ENCODE results near the gene FKBP6. TPM values are rescaled to one million over a fixed set of nuclear protein-coding genes. Genes with fewer than 3 reads are reported as not detected.

Gene FKBP6
- total RNA-seq, 2 donors from 2014 or later, result not detected

- TF ChIP-seq CTCF (IDR thresholded peaks at IDR 0.05) (no peak), POLR2A (IDR thresholded peaks at IDR 0.05) (no peak)
- DNase-seq, result no peak
- no peaks in the 10 kb centered on the region for H3K9me3 ChIP-seq
- no peaks in the 10 kb centered on the region for H3K27me3 ChIP-seq
- WGBS, 2 donors, result 96 to 97% methylated on average over 2 to 3 of the region's 3 CpGs
- no peak overlapping the region for H3K4me3 ChIP-seq
- intact Hi-C loops (cut with DNase I), result no loop called here
- no peak overlapping the region for H3K27ac ChIP-seq
- peaks cover 6% of the 10 kb centered on the region for H3K4me1 ChIP-seq
- H3K36me3 ChIP-seq (replicated peaks in 1 of 2; ENCODE audit: insufficient read depth in 1 of 2, low read depth in 2 of 2), result no peaks in the 10 kb centered on the region
- no peak for ATAC-seq
Observed at GRCh38 chr7:73352784-73353183, 24.8 kb downstream of the FKBP6 start.

- Histone ChIP-seq H3K27me3 (no peaks in the 10 kb centered on the region), H3K4me1 (peaks cover 10% of the 10 kb centered on the region), H3K36me3 (replicated peaks in 1 of 2; ENCODE audit: insufficient read depth in 1 of 2, low read depth in 2 of 2) (no peaks in the 10 kb centered on the region), H3K9me3 (no peaks in the 10 kb centered on the region), H3K27ac (no peak overlapping the region), H3K4me3 (no peak overlapping the region)
- intact Hi-C loops (cut with DNase I), result no loop called here
- 91 to 93% methylated on average over 6 of the region's 6 CpGs for WGBS, 2 donors
- TF ChIP-seq POLR2A (IDR thresholded peaks at IDR 0.05), result no peak
- TF ChIP-seq CTCF (IDR thresholded peaks at IDR 0.05), result no peak
- DNase-seq (no peak), ATAC-seq (no peak)
Observed at GRCh38 chr7:73353243-73353642, 25.3 kb downstream of the FKBP6 start.

- Histone ChIP-seq H3K36me3 (replicated peaks in 1 of 2; ENCODE audit: insufficient read depth in 1 of 2, low read depth in 2 of 2) (no peaks in the 10 kb centered on the region), H3K9me3 (no peaks in the 10 kb centered on the region), H3K4me1 (peaks cover 20% of the 10 kb centered on the region), H3K4me3 (no peak overlapping the region), H3K27me3 (no peaks in the 10 kb centered on the region), H3K27ac (no peak overlapping the region)
- 90 to 92% methylated on average over 9 of the region's 9 CpGs for WGBS, 2 donors
- no peak for ATAC-seq
- no peak for DNase-seq
- no peak for TF ChIP-seq POLR2A (IDR thresholded peaks at IDR 0.05)
- no peak for TF ChIP-seq CTCF (IDR thresholded peaks at IDR 0.05)
- intact Hi-C loops (cut with DNase I), result no loop called here
Observed at GRCh38 chr7:73354196-73354595, 26.2 kb downstream of the FKBP6 start.

GRCh38 chr7:73354821-73355220, 26.9 kb downstream of the FKBP6 start:
- Histone ChIP-seq H3K36me3 (replicated peaks in 1 of 2; ENCODE audit: insufficient read depth in 1 of 2, low read depth in 2 of 2) (no peaks in the 10 kb centered on the region), H3K9me3 (no peaks in the 10 kb centered on the region), H3K4me1 (peaks cover 20% of the 10 kb centered on the region), H3K27ac (no peak overlapping the region), H3K27me3 (no peaks in the 10 kb centered on the region), H3K4me3 (no peak overlapping the region)
- intact Hi-C loops (cut with DNase I), result no loop called here
- TF ChIP-seq POLR2A (IDR thresholded peaks at IDR 0.05), result no peak
- no peak for TF ChIP-seq CTCF (IDR thresholded peaks at IDR 0.05)
- DNase-seq (no peak), ATAC-seq (no peak)
- WGBS, 2 donors, result 79 to 82% methylated on average over 15 to 17 of the region's 17 CpGs

- no peaks in the 10 kb centered on the region for H3K36me3 ChIP-seq (replicated peaks in 1 of 2; ENCODE audit: insufficient read depth in 1 of 2, low read depth in 2 of 2)
- no peaks in the 10 kb centered on the region for H3K9me3 ChIP-seq
- no peak overlapping the region for H3K27ac ChIP-seq
- no peak for DNase-seq
- TF ChIP-seq POLR2A (IDR thresholded peaks at IDR 0.05) (no peak), CTCF (IDR thresholded peaks at IDR 0.05) (no peak)
- intact Hi-C loops (cut with DNase I), result no loop called here
- WGBS, 2 donors, result 76% methylated on average over 5 of the region's 5 CpGs
- no peak for ATAC-seq
- H3K4me1 ChIP-seq, result peaks cover 20% of the 10 kb centered on the region
- no peaks in the 10 kb centered on the region for H3K27me3 ChIP-seq
- H3K4me3 ChIP-seq, result no peak overlapping the region
Observed at GRCh38 chr7:73356159-73356558, 28.2 kb downstream of the FKBP6 start.
